RPMI7951 (cell line): Measurements from ENCODE around the gene ITPKB. TPM values are rescaled to one million over a fixed set of nuclear protein-coding genes. Genes with fewer than 3 reads are reported as not detected.
"Not testable (repeated sequence)": the region's sequence is repeated elsewhere in the genome, so short reads cannot be mapped to it uniquely, and the experiment has no call there.

ENCODE experiments used
- DNase-seq: peaks from one replicate; pipeline ENCODE4 v3.0.0-alpha.2; 2012; ENCODE audit warnings: low read depth
- total RNA-seq: library from RNA; depleted of rRNA; stranded (reverse); fragments of >200 nt; shearing (Covaris generic); gene quantifications from 2 replicates; pipeline ENCODE4 v1.2.3, GENCODE V29; 2014

The ITPKB gene
- total RNA-seq, 1 experiment from 2014 or later = 2.5 TPM

- peak; percentile 78 for DNase-seq
Observed at GRCh38 chr1:226603022-226603857, 135.8 kb downstream of the ITPKB start.

DNA sequence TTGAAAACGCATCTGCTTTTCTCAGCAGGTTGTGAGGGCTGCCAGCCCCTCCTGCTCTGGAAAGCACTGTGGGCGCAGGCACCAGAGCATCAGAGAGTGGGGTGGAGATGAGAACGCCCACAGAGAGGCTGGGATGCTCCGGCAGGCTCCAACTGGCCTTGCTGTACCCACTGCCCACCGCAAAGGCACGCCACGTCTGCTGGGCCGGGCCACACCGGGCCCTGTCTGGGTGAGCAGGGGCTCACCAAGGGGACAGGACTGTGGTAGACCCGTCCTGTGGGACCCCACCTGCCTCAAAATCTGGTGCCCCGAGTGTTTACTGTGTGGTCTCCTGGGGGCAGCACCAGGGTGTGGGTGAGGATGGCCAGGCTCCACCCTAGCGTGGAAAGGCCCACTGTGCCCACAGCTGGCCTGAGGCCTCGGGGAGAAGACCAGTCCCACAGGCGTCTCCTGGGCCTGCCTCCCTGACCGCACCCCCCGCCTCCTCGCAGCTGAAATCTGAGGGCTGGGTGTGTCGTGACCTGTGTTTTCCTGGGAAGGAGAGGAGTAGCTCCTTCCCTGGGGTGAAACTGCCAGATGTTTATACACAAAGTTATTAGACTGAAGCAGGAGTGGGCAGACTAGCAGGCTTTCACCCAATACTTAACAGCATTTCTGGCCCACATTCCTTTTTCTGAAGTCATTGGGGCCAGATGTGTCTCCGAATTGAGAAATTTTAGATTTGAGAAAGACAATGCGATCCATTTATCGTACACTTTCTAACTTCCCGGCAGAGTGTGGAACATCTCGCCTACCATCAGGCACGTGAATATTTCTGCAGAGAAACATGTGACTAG, 136.7 kb downstream of the ITPKB start:
- peak; percentile 88 for DNase-seq

GRCh38 chr1:226601456-226601855, 137.6 kb downstream of the ITPKB start:
- DNase-seq = no peak

DNA sequence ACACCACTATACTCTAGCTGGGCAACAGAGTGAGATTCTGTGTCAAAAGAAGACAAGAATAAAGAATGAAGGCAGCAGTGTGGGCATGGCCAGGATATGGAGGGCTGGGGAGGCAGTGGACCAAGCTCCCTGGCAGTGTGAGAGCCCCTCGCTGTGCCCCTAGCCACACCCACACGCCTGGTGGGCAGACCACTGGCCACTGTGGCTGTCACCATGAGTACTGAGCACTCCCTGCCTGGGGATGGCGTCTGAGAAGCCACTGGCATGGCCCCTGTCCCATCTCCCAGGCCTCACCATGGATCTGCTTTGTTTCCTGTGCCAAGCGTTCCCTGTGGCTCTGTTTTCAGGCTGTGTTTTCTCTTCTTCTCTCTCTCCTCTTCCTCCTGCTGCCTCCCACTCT, 138.8 kb downstream of the ITPKB start:
- no peak for DNase-seq

DNA sequence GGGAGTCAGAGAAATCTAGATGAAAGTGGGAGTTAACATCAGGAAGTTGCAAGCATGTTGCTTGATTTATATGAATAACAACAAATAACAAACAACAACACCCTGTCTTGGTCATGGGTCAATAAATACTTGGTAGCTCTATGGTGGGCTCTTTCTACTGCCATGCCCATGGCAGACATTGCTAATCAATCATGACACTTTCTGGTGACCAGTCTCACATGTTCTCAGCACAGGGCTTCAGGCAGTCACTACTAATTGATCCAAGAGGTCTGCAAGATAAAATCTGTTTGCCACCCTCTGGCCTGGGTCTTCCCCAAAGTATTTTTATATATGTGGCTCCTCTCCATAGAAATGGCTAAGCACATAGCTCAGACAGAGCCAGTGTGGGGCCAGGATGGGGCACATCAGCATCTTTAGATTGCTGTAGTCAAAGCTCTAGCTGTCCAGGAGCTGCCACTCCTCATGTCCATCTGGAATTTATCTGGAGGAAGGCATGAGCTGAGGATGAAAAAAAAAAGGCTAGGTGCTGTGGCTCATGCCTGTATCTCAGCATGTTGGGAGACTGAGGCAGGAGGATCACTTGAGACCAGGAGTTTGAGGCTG, 139.3 kb downstream of the ITPKB start:
- DNase-seq = no peak

DNA sequence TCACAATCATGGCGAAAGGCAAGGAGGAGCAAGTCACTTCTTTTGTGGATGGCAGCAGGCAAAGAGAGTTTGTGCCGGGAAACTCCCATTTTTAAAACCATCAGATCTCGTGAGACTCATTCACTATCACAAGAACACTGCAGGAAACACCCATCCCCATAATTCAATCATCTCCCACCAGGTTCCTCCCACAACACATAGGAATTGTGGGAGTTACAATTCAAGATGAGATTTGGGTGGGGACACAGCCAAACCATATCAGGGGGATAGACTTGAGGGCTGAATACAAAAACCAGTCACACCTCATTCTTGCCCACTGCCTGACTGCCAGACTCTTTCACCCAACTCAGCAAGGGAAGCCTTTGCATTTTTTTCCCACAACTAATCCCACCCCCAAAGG, 140.1 kb downstream of the ITPKB start:
- not testable (repeated sequence) for DNase-seq

- peak; percentile 63 for DNase-seq
Observed at GRCh38 chr1:226598455-226598849, 140.6 kb downstream of the ITPKB start.

- no peak for DNase-seq
Observed at GRCh38 chr1:226597616-226598454, 141.2 kb downstream of the ITPKB start.

DNA sequence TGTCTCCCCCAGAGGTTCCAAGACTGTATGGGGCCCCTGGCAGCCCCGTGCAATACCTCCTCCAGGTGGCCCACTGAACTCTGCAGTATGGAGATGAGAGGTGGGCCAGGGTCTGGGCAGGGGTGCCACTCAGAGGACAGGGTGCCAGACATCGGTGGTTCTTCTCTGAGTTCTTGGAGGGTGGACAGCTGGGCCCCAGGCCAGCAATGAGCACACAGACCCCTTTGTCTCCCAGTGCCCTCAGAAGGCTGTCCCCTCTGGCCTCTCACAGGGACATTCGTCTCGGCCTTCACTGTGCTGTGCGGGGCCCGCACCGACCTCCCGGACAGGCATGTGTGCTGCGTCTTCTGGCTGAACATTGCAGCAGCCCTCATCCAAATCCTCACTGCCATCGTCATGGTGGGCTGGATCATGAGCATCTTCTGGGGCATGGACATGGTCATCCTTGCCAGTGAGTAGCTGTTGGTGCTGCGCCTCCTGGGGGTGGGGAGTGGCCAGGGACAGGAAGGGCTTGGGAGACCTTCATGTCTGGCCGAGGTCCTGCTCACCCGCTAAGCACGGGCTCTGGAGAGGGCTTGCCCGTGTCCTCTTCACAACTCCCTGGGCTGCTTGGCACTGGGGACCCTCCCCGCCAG, 142.4 kb downstream of the ITPKB start:
- DNase-seq = no peak

- DNase-seq = no peak
Observed at GRCh38 chr1:226593541-226593940, 145.5 kb downstream of the ITPKB start.

DNA sequence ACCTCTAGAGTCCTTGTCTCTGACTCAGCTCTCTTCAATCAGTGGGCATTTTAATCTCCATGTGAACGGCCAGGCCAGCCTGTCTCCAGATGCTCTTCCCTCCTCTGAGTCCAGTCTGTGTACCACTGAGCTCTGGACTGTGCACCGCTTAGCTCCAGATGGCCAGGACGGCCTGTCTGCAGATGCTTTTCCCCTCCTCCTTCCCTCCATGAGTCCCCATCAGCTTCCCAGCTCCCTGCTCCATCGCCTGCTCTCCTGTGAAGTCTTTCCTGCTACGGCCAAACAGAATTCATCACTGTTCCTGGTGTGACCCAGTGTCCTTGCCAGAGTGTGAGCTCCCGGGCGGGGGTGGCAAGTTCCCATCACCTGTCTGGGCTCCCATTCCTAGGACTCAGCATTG, 148.5 kb downstream of the ITPKB start:
- peak; percentile 13 for DNase-seq

- DNase-seq = no peak
Observed at GRCh38 chr1:226589008-226589733, 149.9 kb downstream of the ITPKB start.

DNA sequence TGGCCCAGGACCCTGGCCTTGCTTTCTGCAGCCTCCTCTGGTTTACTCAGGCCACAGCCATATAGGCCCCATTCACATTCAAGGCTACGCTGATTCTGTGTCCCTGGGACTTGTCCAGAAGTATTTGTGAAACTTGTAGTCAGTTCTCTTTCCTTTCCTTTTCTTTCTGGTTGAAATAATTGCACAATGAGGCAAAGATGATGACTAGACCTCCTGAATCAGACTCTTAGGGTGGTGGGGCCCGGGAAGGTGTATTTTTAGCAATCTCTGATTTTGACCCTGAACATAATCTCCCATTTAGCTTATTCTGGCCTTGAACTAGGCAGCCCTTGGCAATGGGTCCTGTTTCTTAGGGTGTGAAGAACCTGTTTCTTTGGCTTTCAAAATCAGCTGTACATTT, 150.6 kb downstream of the ITPKB start:
- no peak for DNase-seq

- no peak for DNase-seq
Observed at GRCh38 chr1:226586650-226587422, 152.2 kb downstream of the ITPKB start.

DNA sequence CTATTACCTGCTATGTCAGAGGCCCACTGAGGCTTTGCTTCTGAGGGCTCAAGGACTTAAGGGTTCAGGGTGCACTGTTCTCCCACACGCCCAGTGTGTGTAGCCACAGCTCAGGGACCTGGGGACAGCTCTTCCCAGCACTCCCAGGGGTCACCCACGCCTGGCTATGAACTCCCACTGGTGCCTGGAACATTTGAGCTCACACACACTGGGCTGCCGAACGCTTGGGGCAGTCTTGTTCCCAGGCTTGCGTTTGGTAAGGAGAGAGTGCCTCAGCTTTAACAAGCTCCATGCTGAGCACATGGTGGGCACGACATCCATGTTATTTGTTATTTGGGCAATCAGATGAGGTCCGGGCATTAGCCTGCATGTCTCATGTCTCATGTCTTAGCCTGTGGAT, 153.0 kb downstream of the ITPKB start:
- no peak for DNase-seq

GRCh38 chr1:226584164-226584563, 154.9 kb downstream of the ITPKB start:
- DNase-seq = no peak

- no peak for DNase-seq
Observed at GRCh38 chr1:226582966-226583365, 156.1 kb downstream of the ITPKB start.
